RWPE1 (cell line): Measurements from ENCODE around the gene STAC3.

Source experiments
- CTCF ChIA-PET: fragments of 350-600 bp; sonication (Branson Sonifier 250); formaldehyde crosslinking; extraction: SDS; loops from one replicate; lab custom pipeline; 2021; lab: Yijun Ruan, JAX
- POLR2A ChIA-PET: fragments of 400-600 bp; formaldehyde crosslinking; extraction: SDS; loops from one replicate; lab custom pipeline; 2020; ENCODE audit warnings: antibody characterized with exemption; ENCODE audit not compliant: low non-redundant PET; lab: Yijun Ruan, JAX
- DNase-seq: peaks from one replicate; pipeline ENCODE4 v3.0.0; 2012; ENCODE audit warnings: low spot score
- H3K27ac ChIP-seq: fragments of 450-650 bp; 2 replicates; pipeline ENCODE4 v1.5.1; 2017
- TF ChIP-seq, protein P1 (sequence below): fragments of 450-650 bp; conservative IDR thresholded peaks from 2 replicates; pipeline ENCODE4 v1.5.1; 2017; ENCODE audit warnings: low read depth, mild to moderate bottlenecking

Gene STAC3

DNA sequence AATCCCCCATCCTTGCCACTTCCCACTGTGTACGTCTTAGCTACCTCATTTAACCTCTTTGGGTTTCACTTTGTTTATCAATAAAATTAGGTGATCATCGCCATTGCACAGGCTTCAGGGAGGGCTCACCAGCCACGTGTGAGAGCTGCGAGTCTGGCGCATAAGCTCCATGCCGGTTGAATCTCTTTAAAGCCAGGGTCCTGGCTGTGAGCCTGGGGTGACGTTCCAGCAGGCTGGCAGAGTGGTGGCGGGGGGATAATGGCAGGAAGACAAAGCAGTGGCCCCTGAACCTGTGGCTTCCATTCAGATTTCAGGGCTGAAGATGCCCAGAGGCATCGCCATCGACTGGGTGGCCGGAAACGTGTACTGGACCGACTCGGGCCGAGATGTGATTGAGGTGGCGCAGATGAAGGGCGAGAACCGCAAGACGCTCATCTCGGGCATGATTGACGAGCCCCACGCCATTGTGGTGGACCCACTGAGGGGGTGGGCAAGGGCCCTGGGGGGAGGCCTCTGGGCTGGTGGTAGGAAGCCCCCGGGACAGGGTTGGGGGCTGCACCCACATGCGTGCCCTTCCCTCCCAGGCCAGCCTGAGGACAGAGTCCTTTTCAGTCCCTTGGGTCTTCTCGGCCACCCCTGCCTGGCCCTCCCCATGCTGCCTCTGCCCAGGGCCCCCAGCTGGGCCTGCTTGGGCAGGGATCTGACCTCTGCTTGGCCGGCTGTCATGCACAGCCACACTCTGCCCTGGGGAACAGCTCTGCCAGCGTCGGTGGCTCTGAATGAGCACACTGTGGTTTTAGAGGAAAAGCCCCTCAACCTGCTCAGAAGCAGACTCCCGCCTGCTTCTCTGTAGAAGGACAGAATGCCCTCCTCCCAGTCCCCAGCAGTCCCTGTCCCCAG is 43.0 kb downstream of the STAC3 start:
- ChIA-PET CTCF (interaction anchor here (0.6 to 1.6 kb wide), 4 partner anchors 9 to 255 kb away, joined by 3 to 5 read pairs (median 4); partner anchors contain the start of gene NXPH4), POLR2A (interaction anchor here (0.5 kb wide), 1 partner anchor 60 kb away, joined by 3 read pairs; no protein-coding TSS in a partner anchor)
- TF ChIP-seq, protein P1, sequence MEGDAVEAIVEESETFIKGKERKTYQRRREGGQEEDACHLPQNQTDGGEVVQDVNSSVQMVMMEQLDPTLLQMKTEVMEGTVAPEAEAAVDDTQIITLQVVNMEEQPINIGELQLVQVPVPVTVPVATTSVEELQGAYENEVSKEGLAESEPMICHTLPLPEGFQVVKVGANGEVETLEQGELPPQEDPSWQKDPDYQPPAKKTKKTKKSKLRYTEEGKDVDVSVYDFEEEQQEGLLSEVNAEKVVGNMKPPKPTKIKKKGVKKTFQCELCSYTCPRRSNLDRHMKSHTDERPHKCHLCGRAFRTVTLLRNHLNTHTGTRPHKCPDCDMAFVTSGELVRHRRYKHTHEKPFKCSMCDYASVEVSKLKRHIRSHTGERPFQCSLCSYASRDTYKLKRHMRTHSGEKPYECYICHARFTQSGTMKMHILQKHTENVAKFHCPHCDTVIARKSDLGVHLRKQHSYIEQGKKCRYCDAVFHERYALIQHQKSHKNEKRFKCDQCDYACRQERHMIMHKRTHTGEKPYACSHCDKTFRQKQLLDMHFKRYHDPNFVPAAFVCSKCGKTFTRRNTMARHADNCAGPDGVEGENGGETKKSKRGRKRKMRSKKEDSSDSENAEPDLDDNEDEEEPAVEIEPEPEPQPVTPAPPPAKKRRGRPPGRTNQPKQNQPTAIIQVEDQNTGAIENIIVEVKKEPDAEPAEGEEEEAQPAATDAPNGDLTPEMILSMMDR: no peak
- peak overlapping the region; percentile 49 for H3K27ac ChIP-seq
- no peak for DNase-seq

DNA sequence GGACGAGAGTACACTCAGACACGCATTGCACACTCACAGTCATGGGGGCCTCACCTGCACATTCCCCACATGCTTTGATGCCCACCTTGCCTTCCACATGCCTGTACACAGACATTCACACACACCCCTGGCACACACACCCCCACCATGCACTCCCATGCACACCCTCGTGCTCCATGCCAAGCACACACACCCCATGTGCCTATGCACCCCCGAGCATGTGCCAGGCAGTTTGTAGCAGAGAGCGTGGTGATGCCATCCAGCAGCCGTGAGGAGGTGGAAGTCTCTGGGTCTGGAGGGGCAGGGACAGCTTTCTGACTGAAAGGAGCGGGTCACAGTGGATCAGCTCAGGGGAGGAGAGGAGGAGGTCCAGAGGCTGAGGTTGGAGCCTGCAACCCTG is 45.1 kb downstream of the STAC3 start:
- no peak for DNase-seq
- TF ChIP-seq, protein P1: no peak
- CTCF ChIA-PET: interaction anchor here (0.5 to 0.6 kb wide), 2 partner anchors 32 to 66 kb away, joined by 3 to 5 read pairs; no protein-coding TSS in a partner anchor
- H3K27ac ChIP-seq: peak overlapping the region; percentile 34
- POLR2A ChIA-PET: no interaction called here

DNA sequence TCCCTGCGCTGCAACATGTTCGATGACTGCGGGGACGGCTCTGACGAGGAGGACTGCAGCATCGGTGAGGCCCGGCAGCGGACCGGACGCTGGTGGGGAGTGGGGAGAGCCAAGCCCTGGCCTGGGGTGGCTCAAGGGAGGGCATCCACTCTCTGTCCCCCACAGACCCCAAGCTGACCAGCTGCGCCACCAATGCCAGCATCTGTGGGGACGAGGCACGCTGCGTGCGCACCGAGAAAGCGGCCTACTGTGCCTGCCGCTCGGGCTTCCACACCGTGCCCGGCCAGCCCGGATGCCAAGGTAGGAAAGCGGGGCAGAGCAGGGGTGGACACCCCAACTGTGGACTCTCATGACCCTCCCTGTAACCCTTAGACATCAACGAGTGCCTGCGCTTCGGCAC is 45.8 kb downstream of the STAC3 start:
- ChIA-PET CTCF (no interaction called here), POLR2A (no interaction called here)
- TF ChIP-seq, protein P1: no peak
- H3K27ac ChIP-seq: peak overlapping the region; percentile 34
- DNase-seq: no peak

DNA sequence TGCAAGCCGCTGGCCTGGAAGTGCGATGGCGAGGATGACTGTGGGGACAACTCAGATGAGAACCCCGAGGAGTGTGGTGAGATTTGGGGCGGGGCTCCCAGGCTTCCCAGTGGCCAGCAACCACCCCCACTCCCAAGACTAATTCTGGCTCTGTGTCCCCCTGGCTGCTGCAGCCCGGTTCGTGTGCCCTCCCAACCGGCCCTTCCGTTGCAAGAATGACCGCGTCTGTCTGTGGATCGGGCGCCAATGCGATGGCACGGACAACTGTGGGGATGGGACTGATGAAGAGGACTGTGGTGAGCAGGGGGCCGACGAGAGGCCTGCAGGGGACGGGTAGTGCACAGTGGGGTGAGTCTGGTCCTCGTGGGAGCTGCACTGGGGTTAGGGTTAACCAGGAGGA is 46.5 kb downstream of the STAC3 start:
- H3K27ac ChIP-seq: peak overlapping the region; percentile 34; the same call in 1 of the 2 replicates
- TF ChIP-seq, protein P1: no peak
- CTCF ChIA-PET: no interaction called here
- POLR2A ChIA-PET: no interaction called here
- no peak for DNase-seq

DNA sequence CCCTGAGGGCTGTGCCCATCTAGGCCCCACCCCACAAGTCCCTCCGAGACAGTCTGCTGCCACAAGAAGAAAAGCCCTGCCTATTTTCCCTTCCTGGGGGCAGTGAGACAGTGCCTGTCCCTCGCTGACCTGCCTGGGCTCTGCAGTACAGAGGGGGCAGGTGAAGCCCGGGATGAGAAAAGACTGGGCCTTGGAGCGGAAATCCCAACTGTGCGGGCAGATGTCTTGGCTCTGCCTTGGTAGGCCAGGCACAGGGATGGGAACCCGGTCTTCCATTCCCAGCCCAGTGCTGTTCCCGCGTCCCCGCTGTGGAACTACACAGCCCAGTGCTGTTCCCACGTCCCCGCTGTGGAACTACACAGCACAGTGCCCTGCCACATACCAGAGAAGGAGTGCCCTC is 47.2 kb downstream of the STAC3 start:
- TF ChIP-seq, protein P1: no peak
- CTCF ChIA-PET: no interaction called here
- DNase-seq: no peak
- POLR2A ChIA-PET: no interaction called here
- H3K27ac ChIP-seq: peak overlapping the region; percentile 19; the same call in 1 of the 2 replicates

DNA sequence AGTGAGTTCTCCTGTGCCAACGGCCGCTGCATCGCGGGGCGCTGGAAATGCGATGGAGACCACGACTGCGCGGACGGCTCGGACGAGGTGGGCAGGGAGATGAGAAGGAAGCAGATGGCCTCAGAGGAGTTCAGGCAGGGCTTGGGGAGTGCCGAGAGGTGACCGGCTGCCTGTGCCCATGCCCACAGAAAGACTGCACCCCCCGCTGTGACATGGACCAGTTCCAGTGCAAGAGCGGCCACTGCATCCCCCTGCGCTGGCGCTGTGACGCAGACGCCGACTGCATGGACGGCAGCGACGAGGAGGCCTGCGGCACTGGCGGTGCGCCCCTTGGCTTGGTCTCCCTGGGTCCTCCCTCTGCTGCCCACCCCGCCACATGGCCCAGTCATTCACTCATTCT is 47.8 kb downstream of the STAC3 start:
- H3K27ac ChIP-seq: peak overlapping the region; percentile 19; the same call in 1 of the 2 replicates
- TF ChIP-seq, protein P1: no peak
- ChIA-PET POLR2A (no interaction called here), CTCF (no interaction called here)
- DNase-seq: no peak
